ENCODE data around the gene TTLL6.

Gene TTLL6

DNA sequence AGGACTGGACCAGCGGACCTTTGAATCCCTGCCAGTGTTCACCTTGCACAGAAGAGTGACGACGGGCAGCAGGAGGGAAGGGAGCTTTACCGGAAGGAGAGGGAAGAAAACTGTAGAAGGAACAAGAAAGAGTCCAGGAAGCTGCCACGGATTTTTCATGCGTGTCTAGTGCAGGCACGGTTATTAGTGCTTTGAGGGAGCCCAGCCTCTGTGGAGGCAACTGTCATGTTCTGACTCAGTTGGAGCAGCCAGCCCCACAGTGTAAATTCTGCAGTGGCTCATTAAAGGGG, 82.0 kb downstream of the TTLL6 start:
- no peak for DNase-seq

DNA sequence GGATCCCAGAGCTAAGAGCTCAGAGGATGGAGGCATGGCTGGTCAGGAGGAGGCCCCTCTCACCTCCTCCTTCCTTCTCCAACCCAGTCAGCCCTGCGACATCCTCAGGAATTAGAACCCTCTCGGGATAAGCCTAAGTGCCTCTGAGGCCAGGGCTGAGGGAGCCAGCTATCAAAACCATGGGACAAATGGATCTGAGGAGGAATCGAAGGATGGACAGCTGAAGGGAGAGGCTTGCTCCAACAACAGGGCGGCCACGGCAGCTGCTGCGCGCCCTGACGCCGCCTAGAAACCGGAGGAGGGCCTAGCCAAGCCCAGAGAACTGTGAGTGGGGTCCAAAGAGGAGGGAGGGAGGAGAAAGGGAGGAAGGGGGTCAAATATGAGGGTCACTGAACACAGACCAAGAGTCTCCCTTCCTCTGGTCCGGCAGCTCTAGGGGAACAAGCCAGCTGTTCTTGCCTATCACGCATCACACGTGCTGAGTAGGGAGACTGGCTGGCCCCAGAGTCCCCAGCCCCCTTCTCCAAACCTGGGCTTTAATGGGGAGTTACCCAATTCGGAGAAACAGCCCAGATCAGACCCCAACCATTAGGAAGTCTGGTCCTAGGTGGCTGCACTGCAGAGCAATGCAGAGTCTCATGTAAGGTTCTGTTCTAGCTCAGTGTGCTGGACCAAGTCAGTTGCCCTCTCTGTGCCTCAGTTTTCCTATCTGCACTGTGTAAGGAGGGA, 82.5 kb downstream of the TTLL6 start:
- DNase-seq, result no peak

DNA sequence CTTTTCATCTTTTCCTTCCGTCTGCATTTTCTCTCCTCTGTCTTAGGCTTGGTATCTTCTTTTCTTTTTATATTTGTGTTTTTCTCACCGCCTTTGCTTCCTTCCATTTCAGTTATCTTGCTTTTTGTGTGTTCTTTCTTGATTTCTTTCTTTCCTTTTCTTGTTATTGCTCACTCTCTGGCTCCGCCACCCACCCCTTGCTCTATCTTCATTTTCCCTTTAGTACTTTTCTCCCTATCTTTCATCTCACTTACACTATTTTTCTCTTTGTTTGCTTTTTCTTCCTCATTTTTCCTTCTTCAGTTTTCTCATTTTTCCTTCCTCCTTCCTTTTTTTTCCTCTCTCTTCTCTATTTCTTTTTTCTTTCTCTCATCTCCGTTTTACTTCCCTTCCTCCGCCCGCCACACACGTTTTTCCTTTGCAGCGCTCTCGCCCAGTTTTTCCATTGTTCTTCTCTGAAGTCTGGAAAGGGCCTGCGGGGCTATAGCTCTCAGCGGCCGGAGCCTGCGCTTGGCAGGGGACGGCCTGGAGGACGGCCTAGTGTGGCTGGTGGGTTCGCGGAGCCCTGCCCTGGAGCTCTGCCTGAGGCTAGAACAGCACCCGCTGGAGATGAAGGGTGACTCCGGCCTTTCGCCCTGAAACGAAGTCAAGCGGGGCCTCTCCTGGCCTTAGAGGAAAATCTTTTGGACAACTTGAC, 83.2 kb downstream of the TTLL6 start:
- no peak for DNase-seq

DNA sequence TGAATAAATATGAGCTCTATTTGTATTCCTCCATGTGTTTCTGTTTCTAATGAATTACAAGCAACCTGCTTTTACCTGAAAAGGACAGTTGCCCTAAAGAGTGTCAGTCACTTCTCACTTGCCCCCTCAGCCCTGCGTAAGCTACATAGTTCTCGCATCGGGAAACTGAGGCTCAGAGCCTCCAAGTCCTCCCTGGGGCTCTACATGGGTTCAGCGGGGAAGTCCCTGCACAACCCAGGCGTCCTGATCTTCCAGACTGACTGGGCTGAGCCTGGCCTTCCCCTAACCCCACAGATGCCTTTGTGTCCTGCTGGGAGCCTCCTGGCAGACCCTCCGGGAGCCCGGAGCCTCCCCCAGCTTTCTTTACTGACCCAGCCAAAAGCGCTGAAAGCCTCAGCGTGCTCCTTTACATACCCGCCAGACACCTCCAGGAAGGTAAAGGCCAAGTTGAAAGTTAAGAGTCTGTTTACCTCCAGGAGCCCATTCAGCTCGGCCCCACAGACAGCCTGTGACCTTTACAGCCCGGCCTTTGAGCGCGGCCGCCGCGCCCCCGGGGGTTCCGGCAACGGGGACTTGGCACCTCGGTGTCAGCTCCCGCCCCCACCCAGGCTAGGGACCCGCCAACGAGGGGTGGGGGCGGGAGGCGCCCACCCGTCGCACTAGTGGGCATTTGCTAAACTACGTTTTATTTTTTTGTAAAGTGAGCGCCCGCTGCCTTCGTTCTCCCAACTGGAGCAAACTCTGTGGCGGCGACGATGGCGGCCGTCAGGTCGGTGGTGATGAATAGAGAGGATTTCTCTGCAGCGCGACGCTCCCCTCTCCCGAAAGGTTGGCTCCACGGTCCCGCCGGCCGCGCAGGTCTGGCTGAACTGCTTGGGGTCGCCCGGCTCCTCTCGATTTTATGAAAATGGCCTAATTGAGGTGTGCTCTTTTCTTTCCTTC, 84.1 kb downstream of the TTLL6 start:
- no peak for DNase-seq

DNA sequence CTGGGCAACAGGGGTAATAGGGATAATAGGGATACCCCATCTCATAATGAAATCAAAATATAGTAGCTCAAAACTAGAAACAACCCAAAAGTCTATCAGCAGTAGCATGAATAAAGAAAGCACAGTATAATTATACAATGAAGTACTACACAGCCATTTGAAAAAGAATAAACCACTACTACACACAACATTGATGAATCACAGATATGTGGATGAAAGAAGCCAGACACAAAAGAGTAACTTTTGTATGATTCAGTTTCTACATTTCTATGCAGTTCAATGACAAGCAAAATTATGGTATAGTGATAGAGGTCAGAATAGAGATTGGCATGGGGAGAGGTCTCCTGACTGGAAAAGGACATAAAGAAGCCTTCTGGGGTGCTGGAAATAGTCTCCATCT, 85.7 kb downstream of the TTLL6 start:
- no peak for DNase-seq

DNA sequence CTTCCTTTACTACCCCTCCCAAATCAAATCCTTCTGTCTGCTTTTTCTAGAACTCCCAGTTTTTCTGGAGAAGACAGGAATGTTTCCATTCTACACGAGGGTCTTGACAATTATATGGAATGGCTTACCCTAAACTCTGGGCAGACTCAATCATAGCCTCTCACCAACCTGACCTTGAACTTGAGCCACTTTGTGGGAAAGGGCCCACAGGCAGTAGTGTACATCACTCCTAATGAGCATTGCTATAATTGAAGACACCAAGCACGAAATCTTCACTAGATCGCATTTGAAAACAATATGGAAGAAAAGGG, 86.8 kb downstream of the TTLL6 start:
- no peak for DNase-seq

DNA sequence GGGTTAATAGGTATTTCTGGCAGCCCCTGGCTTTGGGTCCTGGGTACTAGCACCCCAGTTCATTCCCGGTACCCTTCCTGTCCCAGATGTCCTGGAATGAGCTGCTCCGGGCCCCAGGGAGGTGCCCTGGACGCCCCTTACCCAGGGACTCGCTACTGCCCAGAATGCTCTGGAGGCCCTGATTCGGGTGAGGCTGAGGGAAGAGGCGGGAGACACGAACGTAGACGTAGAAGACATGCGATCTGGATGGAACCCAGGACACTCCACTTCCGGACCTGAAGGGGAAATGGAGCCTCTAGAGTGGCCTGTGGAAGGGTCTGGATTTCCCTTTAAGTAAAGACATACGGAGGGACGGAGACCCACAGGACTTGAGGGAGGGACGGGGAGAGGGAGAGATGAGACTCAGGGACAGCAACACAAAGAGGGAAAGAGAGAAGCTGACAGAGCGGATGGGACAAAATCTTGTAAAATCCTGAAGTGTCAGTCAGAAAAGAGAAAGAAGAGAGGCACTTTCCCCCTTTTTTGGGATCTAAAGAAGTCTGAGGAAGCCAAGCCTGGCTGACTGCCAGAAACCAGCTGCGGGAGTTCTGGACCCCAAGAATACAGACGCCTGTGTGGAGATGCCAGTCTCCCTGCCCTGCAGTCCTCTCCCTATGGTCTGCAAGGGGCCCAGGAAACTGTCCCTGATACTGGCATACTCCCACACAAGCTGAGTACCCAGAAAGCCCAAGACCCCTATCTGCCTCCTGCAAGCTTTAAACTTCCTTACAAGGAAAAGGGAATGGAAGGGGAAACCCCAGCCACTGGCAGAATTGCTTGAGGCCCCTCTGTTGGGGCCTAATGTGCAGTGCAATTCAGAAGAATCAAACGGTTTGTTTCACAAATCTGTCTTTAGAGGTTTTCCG, 87.4 kb downstream of the TTLL6 start:
- DNase-seq, result peak; percentile 37

DNA sequence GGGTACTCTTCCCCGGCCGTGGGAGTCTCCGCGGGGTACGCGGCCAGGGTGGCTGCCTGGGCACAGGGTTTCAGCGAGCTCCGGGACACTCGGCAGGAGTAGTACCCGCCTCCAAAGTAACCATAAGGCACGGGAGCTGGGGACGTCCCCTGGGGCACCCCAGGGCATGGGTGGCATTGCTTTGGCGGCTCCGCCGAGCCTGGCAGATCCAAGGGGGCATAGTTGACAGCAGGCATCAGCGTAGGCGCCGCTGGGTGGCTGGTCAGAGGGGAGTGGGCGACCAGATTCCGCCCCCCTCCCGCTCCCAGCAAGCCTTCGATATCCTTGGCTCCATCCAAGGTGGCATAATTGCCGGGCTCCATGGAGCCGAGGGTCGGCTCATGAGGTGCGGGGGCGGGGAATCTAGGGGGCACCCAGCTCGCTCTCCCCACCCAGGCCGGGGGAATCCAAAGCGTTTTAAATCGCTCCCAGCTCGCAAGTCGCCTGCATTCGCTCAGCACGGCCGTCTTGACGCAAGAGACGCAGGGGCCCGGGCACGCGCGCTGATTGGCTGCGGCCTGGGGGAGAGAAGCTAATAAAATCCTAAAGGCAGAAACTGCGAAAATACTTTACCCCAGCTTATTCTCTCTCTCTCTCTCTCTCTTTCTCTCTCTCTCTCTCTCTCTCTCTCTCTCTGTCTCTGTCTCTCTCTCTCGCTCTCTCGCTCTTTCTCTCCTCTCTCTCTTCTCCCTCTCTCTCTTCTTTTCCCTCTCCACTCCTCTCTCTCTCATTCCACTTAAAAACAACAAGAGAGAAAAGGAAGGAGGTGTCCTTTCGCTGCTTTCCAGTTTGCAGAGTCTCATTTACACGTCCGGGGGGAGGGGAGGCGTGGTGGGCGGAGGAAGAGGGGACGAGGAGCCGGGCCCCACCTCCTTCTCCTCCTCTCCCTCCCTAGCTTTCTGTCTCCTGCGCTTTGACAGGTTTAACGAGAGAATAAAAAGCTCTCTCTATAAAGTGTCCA, 88.5 kb downstream of the TTLL6 start, which contains the start of gene HOXB13:
TSS of gene HOXB13 (minus strand) at position 519 of the 1,000 bp plus-strand sequence. CDS start at position 362, 157 bp downstream.
- DNase-seq, result peak; percentile 66

DNA sequence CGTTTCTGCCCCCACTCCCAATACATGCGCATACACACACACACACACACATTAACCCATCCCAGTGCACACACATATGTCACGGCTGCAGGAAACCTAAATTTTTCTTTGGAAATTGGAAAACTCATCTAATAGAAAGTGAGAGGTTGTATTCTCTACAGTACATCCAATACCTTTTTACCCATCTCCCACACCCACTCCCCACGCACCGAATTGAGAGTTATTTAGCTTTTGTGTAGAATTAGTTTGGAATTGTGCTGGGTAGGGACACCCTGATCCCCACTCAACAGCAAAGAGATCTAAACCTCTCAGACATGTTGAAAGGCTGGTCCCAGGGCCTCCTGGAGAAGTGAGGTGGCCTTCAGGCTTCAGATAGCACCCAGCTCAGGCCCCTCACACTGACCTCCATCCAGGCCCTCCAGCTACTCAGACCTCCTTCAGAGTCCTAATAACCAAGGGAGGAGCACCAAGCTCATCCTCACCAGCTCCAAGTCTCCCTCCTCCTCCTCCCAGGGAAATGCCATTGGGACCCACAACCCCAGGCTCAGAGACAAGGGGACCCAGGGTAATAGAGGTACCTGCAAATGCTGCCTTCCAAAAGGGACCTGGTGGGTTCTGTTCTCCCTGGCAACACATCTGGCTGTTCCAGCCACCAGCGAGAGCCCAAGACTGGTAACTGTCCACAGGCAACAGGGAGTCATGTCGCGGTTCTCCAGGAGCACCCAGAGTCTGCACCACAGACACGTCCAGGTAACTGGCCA, 89.4 kb downstream of the TTLL6 start:
- no peak for DNase-seq

DNA sequence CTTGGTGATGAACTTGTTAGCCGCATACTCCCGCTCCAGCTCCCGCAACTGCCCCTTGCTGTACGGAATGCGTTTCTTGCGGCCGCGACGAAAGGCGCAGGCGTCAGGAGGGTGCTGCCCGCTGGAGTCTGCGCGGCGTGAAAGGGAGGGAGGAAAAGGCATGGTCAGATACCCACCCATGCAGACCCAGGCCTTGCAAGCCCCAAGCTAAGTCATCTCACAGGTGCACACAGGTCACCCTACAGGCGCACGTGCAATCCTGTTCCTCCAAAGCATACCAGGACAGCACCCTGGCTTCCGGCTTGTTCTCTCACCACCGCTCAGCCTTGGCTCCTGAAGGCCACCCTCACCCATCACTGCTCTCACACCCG, 90.1 kb downstream of the TTLL6 start:
- DNase-seq, result no peak

DNA sequence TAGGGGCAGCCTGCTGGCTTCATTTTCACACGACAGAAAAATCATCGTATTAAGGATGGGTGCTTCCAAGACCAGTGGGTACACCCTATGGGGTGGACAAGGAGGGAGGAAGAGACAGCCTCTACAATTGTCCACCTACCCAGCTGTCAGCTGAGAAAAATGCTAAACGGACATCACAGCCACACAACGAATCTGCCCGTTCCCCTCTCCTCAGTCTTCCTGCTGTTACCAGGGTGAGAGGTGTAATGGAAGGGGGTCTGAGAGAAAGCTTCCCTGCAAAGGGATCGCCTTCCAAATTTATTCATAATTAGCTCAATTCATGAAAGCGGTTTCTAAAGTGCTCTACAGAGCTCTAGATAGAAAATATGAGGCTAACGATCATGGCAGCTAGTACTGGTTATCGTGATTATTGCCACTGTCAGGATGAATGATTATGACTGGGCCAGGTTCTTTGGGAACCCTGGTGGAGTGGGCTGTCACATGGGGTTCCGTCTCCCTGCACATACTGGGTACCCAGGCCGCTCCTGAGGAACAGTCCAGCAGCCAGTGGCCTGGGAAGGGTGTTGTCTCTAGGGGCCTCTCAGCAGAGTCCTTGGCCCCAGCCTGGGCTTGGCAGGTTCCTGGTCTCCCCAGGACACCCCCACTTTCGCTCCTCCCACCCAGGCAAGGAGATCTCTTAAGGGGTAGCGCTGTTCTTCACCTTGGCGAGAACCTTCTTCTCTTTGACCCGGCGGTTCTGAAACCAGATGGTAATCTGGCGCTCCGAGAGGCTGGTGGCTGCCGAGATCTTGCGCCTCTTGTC, 90.7 kb downstream of the TTLL6 start:
- DNase-seq, result no peak

DNA sequence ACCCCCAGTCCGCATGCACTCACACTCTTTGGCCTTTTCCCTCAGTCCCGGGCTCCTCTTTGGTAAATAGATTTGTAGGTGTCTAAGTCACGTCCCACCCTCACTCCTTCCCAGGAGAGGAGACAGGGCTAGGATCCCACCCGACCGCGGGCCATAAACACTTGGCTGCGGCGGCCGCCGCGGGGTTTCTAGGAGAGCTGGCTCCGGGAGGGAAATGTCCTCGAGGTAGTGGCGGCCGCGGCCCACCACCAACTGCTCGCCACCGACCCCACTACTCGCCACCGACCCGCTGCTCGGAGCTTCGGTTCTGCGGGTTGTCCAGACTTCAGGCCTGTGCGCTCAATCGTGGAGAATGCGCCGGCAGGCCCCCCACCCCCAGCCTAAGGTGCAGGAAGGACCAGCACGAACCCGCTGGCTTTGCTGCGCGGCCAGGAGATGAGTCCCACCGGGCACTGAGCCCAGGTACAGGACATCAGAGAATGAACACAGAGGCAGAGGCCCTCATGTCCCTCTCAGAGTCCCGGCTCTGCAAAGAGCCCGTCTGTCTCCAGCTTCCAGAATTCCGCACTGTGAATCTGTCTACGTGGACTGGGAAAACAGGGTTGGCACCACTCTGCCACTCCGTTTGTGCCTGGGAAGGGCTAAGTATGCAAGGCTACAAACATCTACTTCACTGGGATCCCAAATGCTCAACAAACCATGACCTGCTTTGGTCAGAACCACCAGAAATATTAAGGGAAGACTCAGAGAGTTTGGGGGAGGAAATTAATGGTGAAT, 91.6 kb downstream of the TTLL6 start:
- peak; percentile 64 for DNase-seq

DNA sequence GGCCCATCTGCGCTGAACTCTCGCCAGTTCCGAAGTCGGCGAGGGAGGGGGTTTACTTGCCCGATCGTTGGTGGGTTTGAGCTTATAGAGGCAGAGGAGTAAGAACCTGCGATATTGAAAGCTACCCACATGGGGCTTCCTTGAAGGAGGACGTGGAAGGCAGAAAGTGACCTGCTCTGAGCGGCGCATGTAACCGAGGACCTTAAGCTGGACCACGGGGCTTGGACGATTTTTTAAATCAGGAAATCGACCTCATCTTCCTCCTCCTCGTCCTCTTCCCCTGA, 92.1 kb downstream of the TTLL6 start:
- DNase-seq, result no peak

DNA sequence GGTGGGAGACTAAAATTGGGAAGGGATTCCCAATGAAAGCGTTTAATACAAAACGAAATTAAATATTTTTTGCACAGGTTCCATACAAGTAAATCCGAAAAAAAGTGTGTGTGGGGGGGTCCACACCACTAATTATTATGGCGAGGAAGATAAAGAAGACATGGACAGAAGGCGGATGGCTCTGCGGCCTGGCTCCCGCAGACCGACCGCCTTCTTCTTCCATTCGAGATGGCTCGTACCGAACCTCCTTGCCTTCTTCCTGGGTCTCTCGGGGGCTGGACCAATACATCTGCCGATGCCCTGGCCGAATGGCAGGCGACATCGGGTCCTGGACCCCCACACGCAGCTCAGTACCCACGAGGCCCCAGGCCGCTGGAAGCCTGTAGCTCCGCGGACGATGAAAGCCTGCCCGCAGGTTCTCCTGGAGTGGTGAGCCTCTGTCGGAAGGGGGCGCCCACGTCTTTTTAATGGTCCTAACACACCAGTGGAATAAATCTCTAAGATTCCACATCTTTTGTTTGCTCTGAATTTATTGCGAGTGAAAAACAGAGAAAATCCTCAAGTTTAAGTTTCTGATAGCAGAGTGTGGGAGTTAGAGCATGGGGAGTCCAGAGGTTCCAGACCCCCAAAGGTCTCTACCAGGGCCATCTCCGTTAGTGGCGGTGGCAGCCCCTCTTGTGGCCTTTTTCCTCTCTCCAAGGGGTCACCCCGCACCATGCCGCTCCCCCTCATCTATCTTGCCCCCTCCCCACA, 92.6 kb downstream of the TTLL6 start:
- peak; percentile 90 for DNase-seq

DNA sequence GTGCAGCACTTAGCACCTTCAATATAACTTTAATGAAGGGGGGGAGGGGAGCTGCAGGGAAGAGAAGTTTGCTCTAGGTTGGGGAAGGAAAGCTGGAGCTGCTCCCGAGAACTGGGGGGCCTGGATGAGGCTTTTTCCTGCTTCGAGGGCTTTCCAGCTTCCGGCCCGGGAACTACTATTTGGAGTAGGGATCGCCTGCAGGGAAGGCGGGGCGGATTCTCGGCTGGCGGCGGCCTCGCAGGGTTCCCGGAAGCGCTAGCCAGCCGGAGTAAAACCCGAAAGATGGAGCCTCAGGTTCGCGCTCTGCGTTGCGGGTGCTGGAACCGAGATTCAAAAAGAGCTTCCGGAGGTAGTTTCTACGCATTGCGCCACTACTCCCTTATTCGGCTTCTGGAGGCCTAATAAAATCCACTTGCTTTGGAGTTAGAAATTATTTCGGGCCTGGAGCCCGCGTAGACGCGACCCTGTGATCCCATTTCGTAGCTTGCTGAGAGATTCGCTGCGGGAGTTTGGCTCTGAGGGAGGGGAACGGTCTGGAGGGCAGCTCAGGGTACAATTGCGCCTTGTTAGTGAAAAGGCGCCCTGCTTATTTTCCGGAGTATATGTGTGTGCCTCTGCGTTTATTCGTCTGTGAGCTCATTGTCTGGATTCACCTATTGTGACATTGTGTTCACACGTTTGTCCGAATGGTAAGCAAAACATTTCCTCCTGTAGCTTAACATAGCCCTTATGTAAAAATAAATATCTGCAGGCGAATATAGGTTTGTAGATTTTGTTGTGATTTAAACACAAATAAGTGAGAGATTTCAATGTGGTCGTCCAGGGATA, 93.4 kb downstream of the TTLL6 start:
- peak; percentile 66 for DNase-seq

DNA sequence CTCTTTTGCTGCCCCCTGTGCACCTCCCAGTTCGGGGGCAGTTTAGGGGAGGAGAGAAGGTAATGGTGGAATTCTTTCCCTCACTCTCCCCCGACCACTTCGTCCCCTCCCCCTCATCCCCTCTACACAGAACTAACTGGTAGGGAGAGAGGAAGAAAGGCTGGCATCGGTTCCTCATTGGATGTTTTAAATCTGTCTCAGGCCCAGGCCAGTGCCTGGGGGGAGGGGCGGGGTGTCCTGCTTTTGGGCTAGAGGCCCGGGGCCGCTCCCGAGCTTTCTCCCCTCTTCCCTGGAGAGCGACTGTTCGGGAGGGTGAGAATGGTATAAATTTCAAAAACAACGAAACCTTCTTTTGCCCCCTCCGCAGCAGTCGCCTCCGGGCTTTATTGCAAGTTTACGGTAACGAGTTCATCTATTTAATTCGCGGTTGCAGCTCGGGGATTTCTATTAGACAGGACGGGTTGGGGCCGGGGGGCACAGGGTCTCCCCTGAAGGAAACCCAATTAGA, 94.1 kb downstream of the TTLL6 start, which contains the start of gene PRAC2:
TSS of gene PRAC2 (plus strand) at position 271 of the 508 bp plus-strand sequence. CDS start 1,226 bp downstream, outside the sequence.
- DNase-seq, result no peak

Measured in retina (tissue), 1 donor.